Left colon (tissue), 2 donors: ENCODE results near the gene FAM131A. TPM values are rescaled to one million over a fixed set of nuclear protein-coding genes. Genes with fewer than 3 reads are reported as not detected.

Experiments used
- ATAC-seq: fragments of 200-7000 bp; cut with Tn5 transposase; one replicate; pipeline ENCODE4 v1.9.1; 2020; ENCODE audit warnings: mild to moderate bottlenecking, moderate library complexity
- DNase-seq, 2 donors: peaks; one replicate each; pipeline ENCODE4 v3.0.0-alpha.2; 2020
- intact Hi-C, 2 donors: fragments of 100-400 bp; cut with DNase I in 1 of 2; cut with micrococcal nuclease in 1 of 2; formaldehyde crosslinking; loops; one replicate each; pipeline versions ENCODE4 v1.11.2 to v1.14.0; 2022; cut with DNase I, micrococcal nuclease
- total RNA-seq, 2 donors: library from RNA; stranded (reverse); fragmentation: NEBNext Ultra II Directional; extraction: Animal tissue kit (Norgen Biotek cat#: 25700); gene quantifications; one replicate each; pipeline ENCODE4 v1.2.1, GENCODE V29; 2021
- donor health status: DM: no; HTN: no; CAD: no.
- donor health status: DM: yes; HTN: yes; CAD: no.

The FAM131A gene
- total RNA-seq, 2 donors from 2014 or later: 16.2 to 20.9 TPM

GRCh38 chr3:184314700-184315542 lies 22.5 kb upstream of the FAM131A start:
- intact Hi-C loops: no loop called here

GRCh38 chr3:184315543-184315867 lies 21.9 kb upstream of the FAM131A start:
- intact Hi-C loops: no loop called here
- DNase-seq: no peak
- peak; percentile 5 for ATAC-seq

More at GRCh38 chr3:184314700-184315542, 22.5 kb upstream of the FAM131A start:
- peak; percentile 68 for ATAC-seq
- DNase-seq: peak; percentile 85 to 86

DNA sequence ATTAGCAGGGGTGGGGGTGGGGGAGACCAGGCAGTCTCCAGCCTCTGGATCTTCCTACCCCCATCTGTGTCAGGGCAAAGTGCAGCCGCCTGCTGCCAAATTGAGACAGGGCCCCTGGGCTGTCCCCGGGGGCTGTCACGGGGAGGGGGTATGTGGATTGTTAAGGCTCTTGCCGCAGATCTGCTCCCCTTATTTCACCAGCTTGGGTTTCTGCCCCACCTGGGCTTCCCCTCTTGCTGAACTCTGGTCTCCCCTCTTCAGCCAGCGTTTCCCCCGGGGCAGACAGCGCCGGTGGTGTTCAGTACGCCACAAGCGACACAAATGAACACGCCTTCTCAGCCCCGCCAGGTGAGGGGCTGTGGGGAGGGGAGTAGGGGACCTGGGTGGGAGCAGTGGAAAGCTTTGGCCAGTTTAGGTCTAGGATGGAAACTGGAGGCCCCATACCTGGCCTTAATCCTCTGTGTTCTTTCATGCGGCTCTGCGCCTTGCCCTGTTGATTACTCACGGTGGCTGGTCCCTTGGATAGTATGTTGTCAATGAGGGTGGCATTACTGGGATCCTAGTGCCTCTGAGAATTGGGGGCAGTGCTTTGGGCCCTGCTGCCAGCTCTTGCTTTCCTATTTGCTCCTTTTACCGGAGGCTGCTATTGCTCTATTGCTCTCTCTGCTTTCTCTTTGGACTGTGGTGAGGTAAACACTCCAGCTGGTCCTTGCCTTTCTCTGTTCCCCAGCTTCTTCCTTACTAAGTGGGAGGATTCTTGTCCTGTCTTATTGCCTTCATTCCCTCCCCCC lies 21.3 kb upstream of the FAM131A start:
- ATAC-seq (no peak), DNase-seq (peak; percentile 31 to 36)
- intact Hi-C loops: no loop called here

DNA sequence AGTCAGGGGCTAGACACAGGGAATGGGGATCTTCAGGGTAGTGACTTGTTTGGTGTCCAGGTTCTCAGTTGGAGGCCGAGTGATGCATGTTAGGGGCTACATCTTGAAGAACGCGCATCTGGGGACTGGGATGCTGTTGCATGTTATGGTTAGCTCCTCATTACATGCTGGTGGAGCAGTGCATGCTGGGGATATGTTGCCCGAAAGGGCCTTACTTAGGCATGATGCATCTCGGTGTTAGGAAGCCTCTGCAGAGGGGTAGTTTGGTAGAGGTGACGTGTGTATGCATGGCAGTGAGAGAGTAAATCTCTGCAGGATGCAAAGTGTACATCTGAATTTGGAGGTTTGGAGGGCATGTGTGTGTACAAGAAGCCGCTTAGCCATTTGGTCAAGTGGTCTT lies 20.6 kb upstream of the FAM131A start:
- DNase-seq: no peak

DNA sequence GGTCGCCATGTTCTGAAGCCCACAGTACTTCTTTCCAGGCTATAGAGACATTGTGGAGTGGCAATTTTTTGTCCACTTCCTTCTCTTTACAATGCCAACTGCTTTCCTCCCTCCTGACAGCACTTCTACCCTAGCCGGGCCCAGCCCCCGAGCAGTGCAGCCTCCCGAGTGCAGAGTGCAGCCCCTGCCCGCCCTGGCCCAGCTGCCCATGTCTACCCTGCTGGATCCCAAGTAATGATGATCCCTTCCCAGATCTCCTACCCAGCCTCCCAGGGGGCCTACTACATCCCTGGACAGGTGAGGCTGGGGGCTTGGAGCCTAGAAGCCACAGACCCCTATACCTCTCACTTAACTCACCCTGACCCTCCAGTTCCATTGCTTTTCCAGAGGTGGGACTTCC lies 20.2 kb upstream of the FAM131A start:
- ATAC-seq: no peak
- intact Hi-C loops: no loop called here

More for the DNA sequence above, 20.6 kb upstream of the FAM131A start:
- intact Hi-C loops: no loop called here
- ATAC-seq: no peak

GRCh38 chr3:184320104-184320445 lies 17.3 kb upstream of the FAM131A start:
- DNase-seq (peak; percentile 94 to 97), ATAC-seq (peak; percentile 84)
- intact Hi-C loops: no loop called here

More for the DNA sequence above, 20.2 kb upstream of the FAM131A start:
- no peak for DNase-seq

DNA sequence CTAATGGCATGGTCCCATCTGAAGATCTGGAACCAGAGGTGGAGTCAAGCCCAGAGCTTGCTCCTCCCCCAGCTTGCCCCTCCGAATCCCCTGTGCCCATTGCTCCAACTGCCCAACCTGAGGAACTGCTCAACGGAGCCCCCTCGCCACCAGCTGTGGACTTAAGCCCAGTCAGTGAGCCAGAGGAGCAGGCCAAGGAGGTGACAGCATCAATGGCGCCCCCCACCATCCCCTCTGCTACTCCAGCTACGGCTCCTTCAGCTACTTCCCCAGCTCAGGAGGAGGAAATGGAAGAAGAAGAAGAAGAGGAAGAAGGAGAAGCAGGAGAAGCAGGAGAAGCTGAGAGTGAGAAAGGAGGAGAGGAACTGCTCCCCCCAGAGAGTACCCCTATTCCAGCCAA lies 15.7 kb upstream of the FAM131A start:
- DNase-seq (no peak), ATAC-seq (no peak)
- intact Hi-C loops: no loop called here

DNA sequence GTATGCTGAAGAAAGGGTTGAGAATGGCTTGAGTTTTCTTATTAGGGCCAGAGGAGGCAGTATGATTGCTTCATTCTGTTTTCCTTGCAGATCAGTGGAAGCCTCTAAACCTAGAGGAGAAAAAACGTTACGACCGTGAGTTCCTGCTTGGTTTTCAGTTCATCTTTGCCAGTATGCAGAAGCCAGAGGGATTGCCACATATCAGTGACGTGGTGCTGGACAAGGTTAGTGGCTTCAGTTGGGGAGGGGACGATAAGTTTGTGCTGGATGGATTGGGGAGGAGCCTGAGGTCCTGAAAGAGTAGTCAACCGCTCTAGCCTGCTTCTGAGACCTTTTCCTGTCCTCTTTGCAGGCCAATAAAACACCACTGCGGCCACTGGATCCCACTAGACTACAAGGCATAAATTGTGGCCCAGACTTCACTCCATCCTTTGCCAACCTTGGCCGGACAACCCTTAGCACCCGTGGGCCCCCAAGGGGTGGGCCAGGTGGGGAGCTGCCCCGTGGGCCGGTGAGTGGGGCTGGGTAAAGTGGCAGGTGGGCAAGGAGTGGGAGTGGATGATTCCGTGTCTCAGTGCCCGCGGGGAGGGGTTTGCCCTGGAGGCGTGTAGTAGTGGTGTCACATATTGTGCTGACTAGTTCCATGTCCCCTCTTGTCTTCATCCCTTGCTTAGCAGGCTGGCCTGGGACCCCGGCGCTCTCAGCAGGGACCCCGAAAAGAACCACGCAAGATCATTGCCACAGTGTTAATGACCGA lies 14.5 kb upstream of the FAM131A start:
- DNase-seq (no peak), ATAC-seq (no peak)
- intact Hi-C loops: no loop called here

GRCh38 chr3:184323696-184324095 lies 13.7 kb upstream of the FAM131A start:
- no peak for DNase-seq
- ATAC-seq: no peak
- intact Hi-C loops: no loop called here

- intact Hi-C loops: no loop called here
- no peak for DNase-seq
- ATAC-seq: no peak
Measured at GRCh38 chr3:184325269-184325668, 12.1 kb upstream of the FAM131A start.

GRCh38 chr3:184325715-184326369 lies 11.6 kb upstream of the FAM131A start:
- intact Hi-C loops: no loop called here
- no peak for ATAC-seq
- no peak for DNase-seq

GRCh38 chr3:184327171-184327570 lies 10.2 kb upstream of the FAM131A start:
- intact Hi-C loops: no loop called here
- no peak for DNase-seq
- ATAC-seq: no peak

- ATAC-seq: no peak
- intact Hi-C loops: no loop called here
Measured at GRCh38 chr3:184328516-184328915, 8.9 kb upstream of the FAM131A start.

GRCh38 chr3:184332370-184333090 lies 4.9 kb upstream of the FAM131A start:
- intact Hi-C loops: no loop called here
- DNase-seq (no peak), ATAC-seq (no peak)

More at GRCh38 chr3:184328516-184328915, 8.9 kb upstream of the FAM131A start:
- no peak for DNase-seq

DNA sequence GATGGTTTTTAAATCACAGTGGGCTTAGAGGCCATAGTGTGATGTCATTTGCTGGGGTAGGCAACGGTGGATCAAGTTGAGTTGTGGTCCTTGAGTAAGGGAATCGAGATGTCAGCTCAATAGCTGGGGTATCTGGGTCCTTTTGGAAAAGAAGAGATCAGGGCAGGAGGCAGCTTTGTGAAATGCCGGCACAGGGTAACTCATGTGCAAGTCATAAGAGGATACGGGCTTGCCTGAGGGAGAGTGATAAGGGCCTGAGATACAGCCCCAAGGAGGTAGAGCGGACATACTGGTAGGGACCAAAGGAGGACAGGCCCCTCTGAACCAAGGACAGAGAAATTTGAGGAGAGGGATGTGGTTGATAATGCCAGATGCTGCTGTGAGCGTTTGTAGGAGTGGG lies 4.2 kb upstream of the FAM131A start:
- DNase-seq (no peak), ATAC-seq (no peak)
- intact Hi-C loops: no loop called here

DNA sequence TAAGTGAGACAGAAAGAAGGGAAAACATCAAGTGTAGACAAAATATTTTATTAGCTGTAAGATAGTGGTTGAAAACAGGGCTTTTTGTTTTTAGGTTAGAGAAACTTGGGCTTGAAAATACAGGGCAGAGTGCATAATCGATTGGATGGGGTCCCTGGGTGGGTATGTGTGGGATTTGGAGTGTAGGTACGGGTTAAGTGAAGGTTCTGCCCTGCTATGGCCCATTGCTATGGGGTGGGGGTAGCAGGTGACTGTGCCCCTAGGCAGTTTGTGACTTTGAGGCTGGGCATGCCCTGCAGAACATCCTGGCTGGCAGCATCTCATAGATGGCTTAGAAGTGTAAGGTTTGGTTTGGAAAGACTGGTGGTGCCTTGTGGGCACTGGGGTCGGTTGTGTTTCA lies 3.7 kb upstream of the FAM131A start:
- ATAC-seq (no peak), DNase-seq (no peak)
- intact Hi-C loops: no loop called here

- no peak for DNase-seq
- intact Hi-C loops: no loop called here
- no peak for ATAC-seq
Measured at GRCh38 chr3:184334470-184335158, 2.8 kb upstream of the FAM131A start.

- no peak for DNase-seq
- intact Hi-C loops: no loop called here
- peak; percentile 8 for ATAC-seq
Measured at GRCh38 chr3:184335291-184335660, 2.1 kb upstream of the FAM131A start.
